Islet of Langerhans (tissue), 1 donor: ENCODE results near the gene APLP1.
"Not testable (repeated sequence)": the region's sequence is repeated elsewhere in the genome, so short reads cannot be mapped to it uniquely, and the experiment has no call there.

ENCODE experiments used
- FAIRE-seq: peaks from one replicate; lab custom pipeline; 2011; peaks lifted over from hg19 to GRCh38; lab: Jason Lieb, UNC

APLP1 gene

GRCh38 chr19:35868172-35868822, at the start of gene APLP1:
Gene APLP1 (plus strand): TSS chr19:35868574. CDS start chr19:35868637, 63 bp downstream.
- no peak for FAIRE-seq

GRCh38 chr19:35822579-35822978, 45.8 kb upstream of the APLP1 start:
- no peak for FAIRE-seq

- no peak for FAIRE-seq
Observed at GRCh38 chr19:35824150-35824549, 44.2 kb upstream of the APLP1 start.

- no peak for FAIRE-seq
Observed at GRCh38 chr19:35828692-35829301, 39.6 kb upstream of the APLP1 start.

GRCh38 chr19:35830986-35831385, 37.4 kb upstream of the APLP1 start:
- no peak for FAIRE-seq

- FAIRE-seq, result no peak
Observed at GRCh38 chr19:35832054-35832453, 36.3 kb upstream of the APLP1 start.

GRCh38 chr19:35833972-35834371, 34.4 kb upstream of the APLP1 start:
- FAIRE-seq, result no peak

- not testable (repeated sequence) for FAIRE-seq
Observed at GRCh38 chr19:35836096-35836495, 32.3 kb upstream of the APLP1 start.

- no peak for FAIRE-seq
Observed at GRCh38 chr19:35841961-35842595, 26.3 kb upstream of the APLP1 start.

- FAIRE-seq, result no peak
Observed at GRCh38 chr19:35842666-35843272, 25.6 kb upstream of the APLP1 start.

GRCh38 chr19:35843676-35844481, 24.5 kb upstream of the APLP1 start:
- no peak for FAIRE-seq

- FAIRE-seq, result no peak
Observed at GRCh38 chr19:35844482-35845214, 23.7 kb upstream of the APLP1 start.

GRCh38 chr19:35845215-35846037, 22.9 kb upstream of the APLP1 start:
- FAIRE-seq, result no peak

- FAIRE-seq, result no peak
Observed at GRCh38 chr19:35846038-35846668, 22.2 kb upstream of the APLP1 start.

- no peak for FAIRE-seq
Observed at GRCh38 chr19:35847911-35848310, 20.5 kb upstream of the APLP1 start.

GRCh38 chr19:35848486-35848885, 19.9 kb upstream of the APLP1 start:
- FAIRE-seq, result no peak

GRCh38 chr19:35848919-35849505, 19.4 kb upstream of the APLP1 start:
- FAIRE-seq, result no peak

GRCh38 chr19:35851213-35852028, 17.0 kb upstream of the APLP1 start:
- FAIRE-seq, result no peak
